HL-60/S4 treated with phorbol 12-myristate 13-acetate at 8.2 ng/mL for 4 days and 3 days (cell line): ENCODE data around the gene CD7.

ENCODE experiments used
- in situ Hi-C: fragments of 300-500 bp; cut with MboI; formaldehyde crosslinking; loops from 2 replicates; pipeline ENCODE4 v1.15.0; 2022; ENCODE audit warnings: low sequenced_read_pairs

Gene CD7

DNA sequence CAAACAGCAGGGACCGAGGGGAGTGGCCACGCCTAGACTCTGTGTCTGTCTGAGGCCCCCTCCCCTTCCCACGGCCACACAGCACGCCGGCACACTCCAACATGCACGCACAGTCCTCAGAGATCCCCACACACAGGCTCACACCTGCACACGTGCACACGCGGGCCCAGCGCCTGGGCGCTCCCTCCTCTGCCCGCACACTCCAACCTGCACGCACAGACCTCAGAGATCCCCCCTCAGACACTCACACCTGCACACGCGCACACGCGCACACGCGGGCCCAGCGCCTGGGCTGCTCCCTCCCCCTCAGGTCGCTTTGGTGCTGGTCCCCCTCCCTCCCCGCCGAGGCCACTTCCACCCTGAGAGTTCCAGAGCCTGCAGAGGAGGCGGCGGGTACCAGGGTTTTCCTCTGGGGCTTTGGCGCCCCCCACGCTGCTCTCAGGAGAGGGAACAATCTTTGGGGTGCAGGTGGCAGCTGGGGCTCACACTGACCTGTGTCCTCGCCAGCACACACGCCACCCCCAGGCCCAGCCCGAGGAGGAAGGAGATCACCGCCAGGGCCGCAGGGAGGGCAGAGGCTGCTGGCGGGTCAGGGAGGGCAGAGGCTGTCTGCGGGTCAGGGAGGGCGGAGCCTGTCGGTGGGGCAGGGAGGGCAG lies 1.6 kb downstream of the CD7 start:
- in situ Hi-C loops: no loop called here

DNA sequence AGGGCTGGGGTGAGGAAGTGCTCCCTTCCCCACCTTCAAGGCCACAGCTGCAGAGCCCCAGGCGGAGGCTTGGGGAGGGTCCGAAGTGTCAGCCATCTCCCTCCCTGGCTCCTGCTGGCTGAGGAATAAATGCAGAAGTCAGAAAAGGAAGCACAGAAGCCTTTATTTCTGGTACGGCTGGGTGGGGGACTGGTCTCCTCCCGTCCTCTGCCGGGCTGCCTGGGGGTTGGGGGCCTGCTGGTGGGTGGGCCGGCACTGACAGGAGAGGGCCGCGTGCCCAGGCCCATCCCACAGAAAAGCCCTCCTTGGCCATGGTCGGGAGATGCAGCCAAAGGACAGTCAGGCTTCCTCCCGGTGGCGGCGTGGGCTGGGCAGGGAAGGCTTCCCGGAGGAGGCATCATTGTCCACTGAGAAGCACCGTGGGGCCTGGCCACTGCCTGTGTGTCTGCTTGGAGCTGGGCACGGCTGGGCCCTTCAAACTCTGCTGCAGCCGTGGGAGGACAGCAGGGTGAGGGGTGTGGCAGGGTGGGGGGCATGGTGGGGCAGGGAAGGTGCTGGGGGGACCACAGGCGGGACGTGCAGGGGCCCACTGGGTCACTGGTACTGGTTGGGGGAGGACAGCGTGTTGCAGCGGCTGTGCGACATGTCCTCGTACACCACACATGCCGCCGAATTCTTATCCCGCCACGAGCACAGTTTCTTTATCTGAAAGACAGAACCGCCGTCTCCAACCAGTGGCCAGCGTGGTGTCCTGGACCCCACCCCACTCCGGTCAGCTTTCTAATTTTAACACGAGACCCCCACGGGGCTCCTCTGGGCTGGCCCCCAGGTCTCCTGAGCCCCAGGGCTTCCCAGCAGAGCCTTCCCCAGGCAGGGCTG lies 2.4 kb downstream of the CD7 start:
- in situ Hi-C loops: no loop called here

DNA sequence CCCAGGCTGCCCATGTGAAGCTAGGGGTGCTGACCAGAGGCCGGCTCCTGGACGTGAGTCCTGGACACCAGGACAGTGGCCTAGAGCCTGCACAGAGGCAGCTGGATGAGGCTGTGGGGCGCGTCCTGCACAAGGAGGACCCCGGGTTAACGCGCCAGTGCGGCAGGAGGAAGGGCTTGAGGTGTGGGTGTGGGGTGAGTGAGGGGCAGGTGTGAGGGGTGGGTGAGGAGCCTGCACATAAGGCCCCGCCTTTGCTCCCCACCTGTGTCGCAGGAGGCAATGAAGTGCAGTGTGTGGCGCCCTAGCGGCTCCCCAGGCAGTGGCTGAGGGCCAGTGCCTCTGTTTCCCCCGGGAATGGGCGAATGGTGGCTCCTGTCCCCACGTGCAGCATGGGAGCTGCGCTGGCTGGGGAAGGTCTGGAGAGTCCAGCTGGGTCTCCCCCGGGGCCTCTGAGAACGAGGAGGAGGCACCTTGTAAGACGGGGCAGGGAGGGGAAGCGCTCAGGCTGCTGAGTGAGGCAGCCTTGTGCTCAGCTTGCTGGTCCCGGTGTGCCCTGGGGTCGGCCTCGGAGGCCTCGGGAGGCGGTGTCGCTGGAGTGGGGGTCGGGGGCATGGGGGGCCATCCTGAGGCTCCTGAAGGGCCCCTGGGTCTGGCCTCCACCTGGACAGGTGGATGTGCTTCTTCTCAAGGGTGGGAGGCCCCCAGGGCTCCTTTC lies 3.2 kb downstream of the CD7 start:
- in situ Hi-C loops: no loop called here

DNA sequence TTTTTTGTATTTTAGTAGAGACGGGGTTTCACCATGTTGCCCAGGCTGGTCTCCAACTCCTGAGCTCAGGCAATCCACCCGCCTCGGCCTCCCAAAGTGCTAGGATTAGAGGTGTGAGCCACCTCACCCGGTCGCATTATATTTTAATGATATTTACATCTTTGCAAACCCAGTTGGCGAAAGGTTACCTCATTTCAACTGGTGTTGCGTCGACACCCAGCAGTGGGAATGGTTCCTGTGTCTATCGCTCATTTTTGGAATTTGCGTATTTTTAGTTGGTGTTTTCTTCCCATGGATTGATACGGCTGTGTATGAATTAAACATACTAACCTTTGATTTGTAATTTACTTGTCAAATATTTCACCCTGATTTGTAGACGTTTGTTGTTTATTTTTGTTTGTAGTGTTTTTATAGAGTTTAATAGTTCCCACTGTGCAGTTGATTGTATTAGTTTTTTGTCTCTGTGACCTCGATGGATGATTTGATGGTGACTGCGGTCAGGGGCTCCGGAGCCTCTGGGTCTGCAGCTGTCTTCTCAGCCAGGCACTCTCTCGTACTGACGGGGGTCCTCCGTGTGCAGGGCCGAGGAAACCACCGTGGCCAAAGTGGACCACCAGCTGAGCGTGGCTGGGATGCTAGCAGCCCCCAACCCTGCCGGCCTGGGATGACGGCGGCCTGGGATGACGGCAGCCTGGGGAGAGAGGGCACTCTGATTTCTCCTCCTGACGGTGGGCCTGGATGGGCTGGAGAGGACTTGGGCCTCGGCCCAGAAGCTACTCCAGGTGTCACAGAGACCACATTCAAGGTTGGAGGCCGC lies 4.0 kb downstream of the CD7 start:
- in situ Hi-C loops: no loop called here

DNA sequence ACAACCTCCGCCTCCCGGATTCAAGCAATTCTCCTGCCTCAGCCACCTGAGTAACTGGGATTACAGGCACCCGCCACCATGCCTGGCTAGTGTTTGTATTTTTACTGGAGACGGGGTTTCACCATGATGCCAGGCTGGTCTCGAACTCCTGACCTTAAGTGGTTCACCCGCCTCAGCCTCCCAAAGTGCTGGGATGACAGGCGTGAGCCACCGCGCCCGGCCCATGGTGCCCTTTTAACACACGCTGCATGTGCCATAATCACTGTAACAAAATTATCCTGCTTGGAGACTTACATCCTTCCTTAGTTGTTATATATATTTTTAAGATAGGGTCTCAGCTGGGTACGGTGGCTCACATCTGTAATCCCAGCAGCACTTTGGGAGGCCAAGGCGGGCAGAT lies 5.4 kb downstream of the CD7 start:
- in situ Hi-C loops: no loop called here

DNA sequence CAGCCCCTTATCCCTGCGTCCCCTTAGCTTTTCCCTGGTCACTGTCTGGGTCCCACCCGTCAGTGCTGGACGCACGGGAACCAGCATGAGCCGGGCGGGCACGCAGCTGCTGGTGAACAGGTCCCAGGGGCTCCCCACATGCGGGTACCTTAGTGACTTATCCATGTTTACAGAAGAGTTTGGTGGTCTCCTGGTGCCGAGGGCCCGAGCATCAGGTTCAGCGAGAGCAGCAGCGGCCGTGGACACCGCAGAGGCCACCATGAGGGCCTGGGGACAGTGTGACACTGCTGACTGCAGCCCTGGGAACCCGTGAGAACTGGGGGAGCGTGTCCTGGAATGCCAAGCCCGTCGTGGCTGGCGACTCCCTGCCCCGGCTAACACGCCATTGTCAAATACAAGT lies 6.5 kb downstream of the CD7 start:
- in situ Hi-C loops: no loop called here

DNA sequence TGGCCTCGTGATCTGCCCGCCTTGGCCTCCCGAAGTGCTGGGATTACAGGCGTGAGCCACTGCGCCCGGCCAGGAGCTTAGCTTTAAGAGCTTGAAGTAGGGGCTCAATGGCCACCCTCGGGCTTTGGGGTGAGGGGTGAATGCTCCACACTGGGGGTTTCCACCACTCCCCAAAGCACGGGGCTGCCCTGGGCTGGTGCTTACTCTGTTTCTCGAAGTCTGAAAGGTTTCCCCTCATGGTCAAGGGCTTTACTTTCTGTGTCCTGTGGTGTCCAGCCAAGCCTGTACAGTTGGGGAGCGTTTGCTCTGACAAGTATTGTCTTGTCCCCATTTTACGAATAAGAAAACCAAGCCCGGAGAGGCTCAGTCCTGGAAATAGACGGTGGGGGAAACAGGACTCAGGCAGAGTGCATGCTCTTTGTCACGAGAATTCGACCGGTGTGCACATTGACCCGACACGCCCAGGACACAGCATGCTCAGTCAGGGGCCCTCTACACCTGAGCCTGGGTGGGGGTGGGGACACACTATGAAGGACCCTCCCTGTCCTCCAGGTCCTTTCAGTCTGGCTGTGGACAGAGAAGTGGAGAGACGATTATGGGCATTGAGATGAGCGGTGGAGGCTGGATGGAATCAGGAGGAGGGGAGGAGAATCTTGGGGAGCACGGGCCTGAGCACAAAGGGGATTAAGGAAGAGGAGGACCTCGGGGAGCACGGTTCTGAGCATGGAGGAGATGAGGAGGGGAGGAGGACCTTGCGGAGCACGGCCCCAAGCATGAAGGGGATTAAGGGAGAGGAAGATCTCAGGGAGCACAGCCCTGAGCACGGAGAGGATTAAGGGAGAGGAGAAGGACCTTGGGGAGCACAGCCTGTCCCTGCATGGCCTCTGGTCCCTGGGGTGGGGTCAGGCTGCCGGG lies 7.5 kb downstream of the CD7 start:
- in situ Hi-C loops: no loop called here

DNA sequence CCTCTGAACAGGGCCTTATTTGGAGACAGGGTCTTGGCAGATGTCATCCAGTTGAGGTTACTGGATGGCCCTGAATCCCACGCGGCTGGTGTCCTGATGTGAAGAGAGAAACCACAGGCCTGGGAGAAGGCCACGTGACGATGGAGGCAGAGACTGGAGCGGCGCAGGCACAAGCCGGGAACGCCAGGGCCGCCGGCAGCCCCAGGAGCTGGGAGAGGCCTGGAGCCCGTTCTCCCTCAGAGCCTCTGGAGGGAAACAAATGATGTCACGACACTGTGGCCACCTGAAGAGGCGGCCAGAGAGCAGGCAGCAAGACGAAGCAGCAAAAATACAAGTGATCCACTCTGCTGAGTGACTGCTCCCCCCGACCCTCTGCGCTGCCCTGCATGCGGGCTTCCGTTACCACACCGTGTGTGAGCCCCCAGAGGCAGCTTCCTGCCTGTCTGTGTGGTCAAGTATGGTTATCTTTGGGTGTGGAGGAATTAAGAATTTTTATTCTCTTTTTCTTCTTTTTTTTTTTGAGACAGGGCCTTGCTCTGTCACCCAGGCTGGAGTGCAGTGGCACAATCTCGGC lies 11.6 kb downstream of the CD7 start:
- in situ Hi-C loops: no loop called here

DNA sequence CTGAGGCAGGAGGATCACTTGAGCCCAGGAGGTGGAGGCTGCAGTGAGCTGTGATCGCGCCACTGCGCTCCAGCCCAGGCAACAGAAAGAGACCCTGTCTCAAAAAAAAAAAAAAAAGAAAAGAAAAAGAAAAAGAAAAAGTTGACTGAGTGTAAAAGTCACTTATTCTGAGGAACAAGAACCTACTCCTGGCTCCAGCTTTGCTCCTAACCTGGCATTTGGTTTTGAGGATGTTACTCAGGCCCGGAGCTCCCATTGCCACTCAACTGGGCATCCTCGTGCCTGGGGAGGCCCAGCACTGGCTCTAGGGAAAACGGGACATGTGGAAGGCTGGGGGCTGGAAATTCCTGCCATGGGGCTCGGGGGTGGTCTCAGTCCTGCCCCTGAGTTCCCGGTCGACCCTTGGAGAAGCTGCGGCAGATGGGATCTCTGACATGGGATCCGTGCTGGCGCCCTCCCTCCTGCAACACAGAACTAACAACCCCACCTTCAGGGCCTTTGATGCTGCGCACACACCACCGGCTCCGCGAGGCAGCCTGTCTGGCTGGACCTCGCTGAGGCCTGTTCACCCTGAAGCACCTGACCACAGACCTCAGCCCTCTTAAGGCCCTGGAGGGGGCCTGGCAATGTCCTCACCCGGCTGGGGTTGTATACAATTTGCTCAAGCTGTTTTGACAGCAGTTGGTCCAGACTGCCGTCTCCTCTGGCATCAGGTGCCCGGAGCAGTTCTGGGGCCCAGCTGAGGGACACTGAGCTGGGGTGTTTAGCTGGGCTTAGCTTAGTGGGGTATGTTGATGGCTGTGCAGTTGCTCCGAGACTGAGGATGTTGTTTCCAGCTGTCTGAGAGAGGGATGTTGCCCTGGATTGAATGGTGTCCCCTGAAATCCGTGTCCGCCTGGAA lies 12.3 kb downstream of the CD7 start:
- in situ Hi-C loops: no loop called here

DNA sequence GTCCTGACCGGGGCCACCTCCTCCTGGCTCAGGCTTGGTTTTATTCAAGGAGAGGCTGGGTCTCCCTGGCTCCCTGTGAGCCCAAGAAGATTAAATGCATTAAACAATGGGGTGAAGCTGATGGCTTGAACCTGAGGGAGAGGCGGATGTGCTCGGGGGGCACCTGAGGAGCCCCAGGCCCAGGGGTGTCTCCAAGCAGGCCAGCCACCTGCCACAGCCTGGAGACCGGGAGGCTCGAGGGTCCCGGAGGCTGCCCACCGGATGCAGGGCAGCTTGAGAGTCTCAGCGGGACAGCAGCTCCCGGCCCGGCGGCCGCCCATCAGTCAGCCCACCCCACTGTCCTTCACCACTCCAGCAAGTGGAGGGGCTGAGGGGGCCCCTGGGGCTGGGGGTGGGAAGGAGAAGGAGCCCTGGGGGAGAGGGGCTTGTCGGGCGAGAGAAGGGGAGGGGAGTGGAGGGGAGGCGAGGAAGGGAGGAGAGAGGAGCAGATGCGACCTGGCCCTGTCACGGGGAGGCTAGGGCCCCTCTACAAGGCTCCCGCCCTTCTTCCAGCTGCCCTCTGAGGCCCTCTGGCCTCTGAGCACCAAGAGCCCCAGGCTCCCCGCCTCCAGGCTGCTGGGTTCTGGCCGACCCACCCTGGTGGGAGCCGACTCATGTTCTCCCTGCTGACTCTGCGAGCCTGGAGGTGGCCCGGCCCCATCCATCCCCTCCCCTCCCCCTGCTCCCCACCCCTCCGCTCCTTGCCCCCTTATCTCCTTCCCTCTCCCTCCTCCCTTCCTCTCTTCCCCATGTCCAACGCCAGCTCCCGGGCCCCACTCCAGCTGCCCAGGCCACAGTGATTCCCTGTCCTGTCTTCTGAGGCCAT lies 13.2 kb downstream of the CD7 start:
- in situ Hi-C loops: no loop called here

DNA sequence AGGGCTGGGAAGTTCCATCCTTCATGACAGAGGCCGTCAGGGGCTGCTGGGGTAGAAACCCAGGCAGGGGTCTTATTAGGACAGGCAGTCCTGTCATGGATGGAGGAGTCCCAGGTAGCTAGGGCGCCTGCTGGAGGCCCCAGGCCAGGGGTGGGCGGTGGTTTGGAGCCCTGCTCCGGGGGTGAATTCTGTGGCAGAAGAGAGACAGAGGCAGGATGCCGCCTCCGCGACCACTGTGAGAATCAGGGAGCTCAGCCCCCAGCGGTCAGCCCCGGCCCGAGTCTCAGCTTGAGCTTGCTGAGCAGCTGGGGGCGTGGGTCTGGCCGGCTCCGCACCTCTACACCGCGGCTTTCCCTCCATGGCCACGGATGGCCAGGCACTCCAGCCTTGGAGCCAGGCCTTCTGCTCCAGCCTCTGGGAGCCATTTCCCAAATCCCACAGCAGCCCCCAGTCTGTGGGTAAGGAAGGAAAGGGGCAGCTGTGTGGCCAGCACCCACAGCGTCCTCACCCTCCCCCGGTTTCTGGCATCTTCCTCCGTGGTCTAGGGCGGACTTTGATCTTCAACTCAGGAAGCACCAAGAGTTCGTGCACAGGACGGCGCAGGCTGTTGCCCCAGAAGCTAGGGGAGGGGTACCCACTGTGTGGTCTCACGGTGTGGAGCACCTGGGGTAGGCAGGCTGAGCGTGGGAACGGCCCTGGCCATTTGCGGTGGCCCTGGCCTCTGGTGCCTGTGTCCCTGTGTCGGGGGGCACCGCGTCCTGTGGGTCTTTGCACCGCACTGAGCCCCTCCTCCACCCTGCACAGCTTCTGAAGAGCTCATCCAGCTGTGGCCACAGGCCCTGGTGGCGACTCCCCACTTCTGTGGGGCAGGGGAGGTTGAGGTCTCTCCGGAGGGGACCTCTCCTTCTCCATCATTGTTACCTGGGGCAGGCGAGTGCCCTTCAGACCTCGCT lies 14.1 kb downstream of the CD7 start:
- in situ Hi-C loops: no loop called here

DNA sequence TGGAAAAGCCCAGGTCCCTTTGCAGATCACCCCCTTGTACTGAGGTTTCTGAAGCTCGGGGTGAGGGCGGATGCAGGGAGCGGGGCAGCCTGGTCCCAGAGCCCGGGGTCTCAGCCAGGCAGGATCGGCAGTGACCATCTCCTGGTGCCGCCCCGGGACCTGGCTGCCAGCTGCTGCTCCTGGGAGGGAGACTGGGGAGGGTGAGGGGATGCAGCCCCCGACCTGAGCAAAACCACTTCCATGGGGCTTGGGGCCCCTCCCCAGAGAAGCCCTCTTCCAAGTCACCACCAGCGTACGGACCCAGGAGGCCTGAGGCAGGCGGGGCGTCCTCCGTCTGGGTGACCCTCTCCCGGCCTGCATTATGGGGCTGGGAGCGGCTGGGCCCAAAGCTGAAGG lies 14.8 kb downstream of the CD7 start:
- in situ Hi-C loops: no loop called here

DNA sequence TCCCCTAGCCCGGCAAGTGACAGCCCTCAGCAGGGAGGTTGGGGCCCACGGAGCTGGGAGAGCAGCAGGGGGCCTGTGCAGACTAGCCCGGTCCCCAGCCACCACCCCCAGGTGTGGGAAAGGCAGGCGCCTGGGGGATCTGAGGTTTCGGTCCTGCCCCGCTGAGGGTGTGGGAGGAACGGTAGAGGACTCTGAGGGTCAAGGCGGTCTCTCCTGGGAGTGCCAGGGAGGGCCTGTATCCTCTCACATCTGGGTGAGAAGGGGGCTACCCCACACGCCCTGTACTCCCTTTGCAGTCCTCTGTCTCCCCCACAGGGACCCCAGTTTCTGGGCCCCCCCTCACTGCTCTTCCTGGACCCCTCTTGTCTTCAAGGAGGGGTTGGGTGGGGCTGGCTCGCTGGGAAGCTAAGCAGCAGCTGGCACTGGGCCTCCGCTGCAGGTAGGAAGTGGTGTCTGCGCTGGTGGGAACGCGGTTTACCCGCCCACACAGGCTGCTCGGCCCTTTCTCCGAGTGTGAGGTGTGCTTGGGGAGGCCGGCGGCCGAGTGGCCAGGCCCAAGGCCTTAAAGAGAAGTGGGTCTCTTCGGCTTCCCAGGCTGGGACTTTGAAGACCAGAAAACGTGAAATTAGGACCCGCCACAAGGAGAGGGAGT lies 15.4 kb downstream of the CD7 start:
- in situ Hi-C loops: no loop called here

DNA sequence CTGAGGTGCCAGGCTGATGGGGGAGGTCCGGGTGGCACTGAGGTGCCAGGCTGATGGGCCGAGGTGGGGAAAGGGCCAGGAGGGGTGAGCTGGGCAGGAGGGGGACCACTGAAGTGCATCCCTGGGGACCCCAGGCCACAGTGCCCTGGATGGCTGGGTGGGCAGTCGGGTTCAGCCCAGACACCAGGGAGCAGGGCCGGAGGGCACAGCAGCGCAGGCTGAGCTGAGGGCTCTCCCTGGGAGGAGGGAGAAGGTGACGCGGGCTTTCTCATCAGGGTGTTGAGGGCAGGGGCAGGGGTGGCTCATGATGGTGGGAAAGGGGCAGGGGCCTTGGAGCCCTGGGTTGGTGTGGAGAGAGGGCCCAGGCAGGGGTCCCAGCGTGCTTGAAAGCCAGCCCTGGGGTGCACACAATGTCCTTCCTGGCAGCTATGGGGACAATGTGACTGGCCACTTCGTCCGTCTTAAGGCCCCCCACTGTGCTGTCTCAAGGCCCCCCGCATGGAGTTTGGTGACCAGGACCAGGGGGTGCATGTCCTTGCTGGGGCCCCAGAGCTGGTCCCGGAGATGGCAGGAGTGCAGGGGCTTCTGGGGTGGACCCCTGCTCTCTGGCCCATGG lies 16.0 kb downstream of the CD7 start:
- in situ Hi-C loops: no loop called here

DNA sequence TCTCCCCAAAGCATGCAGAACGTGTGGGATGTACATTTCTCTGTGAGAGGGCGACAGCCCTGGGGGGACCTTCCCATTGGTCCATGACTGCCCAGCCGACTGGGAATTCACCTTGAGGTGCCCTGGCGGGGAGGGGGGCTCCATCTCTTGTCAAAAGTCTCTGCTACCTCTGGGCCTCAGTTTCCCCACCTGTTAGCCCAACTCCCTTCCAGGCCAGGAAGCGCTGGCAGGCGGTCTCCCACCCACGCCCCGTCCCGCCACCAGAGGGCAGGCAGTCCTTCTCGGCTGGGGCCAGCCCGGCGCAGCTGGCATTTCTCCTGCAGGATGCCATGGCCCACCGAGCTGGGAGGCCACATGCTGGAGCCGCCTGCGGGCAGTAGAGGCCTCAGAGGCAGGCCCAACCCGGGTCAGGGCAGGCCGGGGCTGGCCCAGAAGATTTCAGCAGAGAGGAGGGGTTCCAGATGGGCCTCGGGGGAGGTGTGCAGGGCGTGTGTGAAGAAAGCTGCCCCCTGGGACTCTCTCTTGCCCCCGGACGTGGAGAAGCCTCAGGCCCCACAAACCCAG lies 16.6 kb downstream of the CD7 start:
- in situ Hi-C loops: no loop called here
